ENCODE results near the gene DACT2.

GRCh38 chr6:168292826-168293225 is 26.8 kb downstream of the DACT2 start:
- TF ChIP-seq PPARA (CRISPR knock-in tag; IDR thresholded peaks at IDR 0.05; ENCODE audit: borderline replicate concordance), result no peak
- TF ChIP-seq POU6F1 (CRISPR knock-in tag; IDR thresholded peaks at IDR 0.05; ENCODE audit: borderline replicate concordance, low read depth), result no peak
- TF ChIP-seq TCF4 (CRISPR knock-in tag; IDR thresholded peaks at IDR 0.05; ENCODE audit: borderline replicate concordance), result no peak; the same call in 1 of the 2 replicates
- TF ChIP-seq RARB (CRISPR knock-in tag; IDR thresholded peaks at IDR 0.05), result no peak
- TF ChIP-seq ZFP3 (CRISPR knock-in tag; IDR thresholded peaks at IDR 0.05), result no peak
- no peak for TF ChIP-seq ESRRG (CRISPR knock-in tag; IDR thresholded peaks at IDR 0.05)
